H9 (cell line): Measurements from ENCODE around the gene PRPF40B. TPM values are rescaled to one million over a fixed set of nuclear protein-coding genes. Genes with fewer than 3 reads are reported as not detected.

Source experiments
- DNase-seq: peaks from one replicate; pipeline ENCODE4 v3.0.0-alpha.2; 2017
- H2AFZ ChIP-seq: one replicate; pipeline ENCODE4 v1.6.1; 2013; ENCODE audit warnings: mild to moderate bottlenecking, low read length, control low read depth, moderate library complexity
- H2AK5ac ChIP-seq: 2 replicates; pipeline ENCODE4 v1.6.1; 2013; ENCODE audit warnings: low read length, control low read depth, mixed read lengths; ENCODE audit not compliant: insufficient read length
- H2BK120ac ChIP-seq: one replicate; pipeline ENCODE4 v1.6.1; 2013; ENCODE audit warnings: low read depth, mild to moderate bottlenecking, low read length, control low read depth, inconsistent platforms; ENCODE audit not compliant: poor library complexity, severe bottlenecking
- H2BK12ac ChIP-seq: 2 replicates; pipeline ENCODE4 v1.6.1; 2013; ENCODE audit warnings: low read length, control low read depth, mixed read lengths, low read depth; ENCODE audit not compliant: insufficient read length
- H2BK15ac ChIP-seq: 2 replicates; pipeline ENCODE4 v1.6.1; 2013; ENCODE audit warnings: low read depth, low read length, control low read depth
- H2BK20ac ChIP-seq: one replicate; pipeline ENCODE4 v1.6.1; 2013; ENCODE audit warnings: low read depth, mild to moderate bottlenecking, low read length, control low read depth, inconsistent platforms; ENCODE audit not compliant: poor library complexity, severe bottlenecking
- H2BK5ac ChIP-seq: 2 replicates; pipeline ENCODE4 v1.6.1; 2013; ENCODE audit warnings: low read length, control low read depth, mixed read lengths; ENCODE audit not compliant: insufficient read length
- H3K14ac ChIP-seq: 2 replicates; pipeline ENCODE4 v1.6.1; 2013; ENCODE audit warnings: low read length, control low read depth; ENCODE audit not compliant: insufficient read depth
- H3K18ac ChIP-seq: 2 replicates; pipeline ENCODE4 v1.6.1; 2013; ENCODE audit warnings: low read depth, mild to moderate bottlenecking, mixed read lengths, low read length, control low read depth; ENCODE audit not compliant: insufficient read length
- H3K23ac ChIP-seq: 2 replicates; pipeline ENCODE4 v1.6.1; 2013; ENCODE audit warnings: low read length, control low read depth, mixed read lengths, low read depth; ENCODE audit not compliant: insufficient read length
- H3K23me2 ChIP-seq: 2 replicates; pipeline ENCODE4 v1.6.1; 2013; ENCODE audit warnings: low read depth, mild to moderate bottlenecking, mixed read lengths, low read length, control low read depth; ENCODE audit not compliant: insufficient read length, poor library complexity, severe bottlenecking
- H3K27ac ChIP-seq: 2 replicates; pipeline ENCODE4 v1.5.1; 2013; ENCODE audit warnings: low read length, control low read depth, mixed read lengths, low read depth; ENCODE audit not compliant: insufficient read length
- H3K27me3 ChIP-seq: 2 replicates; pipeline ENCODE4 v1.6.1; 2013; ENCODE audit warnings: low read length, control low read depth, inconsistent platforms; ENCODE audit not compliant: insufficient read depth
- H3K4ac ChIP-seq: 2 replicates; pipeline ENCODE4 v1.6.1; 2013; ENCODE audit warnings: low read depth, mild to moderate bottlenecking, control low read depth, inconsistent platforms, low read length, moderate library complexity
- H3K4me1 ChIP-seq: 2 replicates; pipeline ENCODE4 v1.6.1; 2013; ENCODE audit warnings: low read length, control low read depth, inconsistent platforms; ENCODE audit not compliant: insufficient read depth
- H3K4me2 ChIP-seq: 2 replicates; pipeline ENCODE4 v1.6.1; 2013; ENCODE audit warnings: low read length, control low read depth, mixed read lengths; ENCODE audit not compliant: insufficient read length, insufficient read depth
- H3K56ac ChIP-seq: 2 replicates; pipeline ENCODE4 v1.6.1; 2013; ENCODE audit warnings: low read depth, mild to moderate bottlenecking, mixed read lengths, low read length, control low read depth; ENCODE audit not compliant: insufficient read length
- H3K79me1 ChIP-seq: 2 replicates; pipeline ENCODE4 v1.6.1; 2013; ENCODE audit warnings: low read depth, mild to moderate bottlenecking, moderate library complexity, low read length, control low read depth, inconsistent platforms; ENCODE audit not compliant: insufficient read depth, poor library complexity, severe bottlenecking
- H3K79me2 ChIP-seq: 2 replicates; pipeline ENCODE4 v1.6.1; 2013; ENCODE audit warnings: low read length, control low read depth, inconsistent platforms; ENCODE audit not compliant: insufficient read depth
- H3K9ac ChIP-seq: 2 replicates; pipeline ENCODE4 v1.6.1; 2013; ENCODE audit warnings: low read length, control low read depth, mixed read lengths; ENCODE audit not compliant: insufficient read length; ENCODE audit errors: extremely low read depth
- H3K9me3 ChIP-seq: one replicate; pipeline ENCODE4 v1.6.1; 2013; ENCODE audit warnings: low read depth, low read length, inconsistent platforms; ENCODE audit not compliant: control insufficient read depth
- H3T11ph ChIP-seq: one replicate; pipeline ENCODE4 v1.6.1; 2013; ENCODE audit warnings: mild to moderate bottlenecking, low read length, control low read depth, inconsistent platforms
- H4K20me1 ChIP-seq: one replicate; pipeline ENCODE4 v1.6.1; 2013; ENCODE audit not compliant: control insufficient read depth, insufficient read length, insufficient read depth
- H4K5ac ChIP-seq: 2 replicates; pipeline ENCODE4 v1.6.1; 2013; ENCODE audit warnings: low read depth, mild to moderate bottlenecking, mixed read lengths, low read length, control low read depth; ENCODE audit not compliant: insufficient read length
- H4K8ac ChIP-seq: replicated peaks from 2 replicates; pipeline ENCODE4 v1.6.1; 2013; ENCODE audit warnings: low read length, control low read depth, mixed read lengths, low read depth; ENCODE audit not compliant: insufficient read length
- H4K91ac ChIP-seq: 2 replicates; pipeline ENCODE4 v1.6.1; 2013; ENCODE audit warnings: low read depth, mild to moderate bottlenecking, moderate library complexity, mixed read lengths, low read length, control low read depth; ENCODE audit not compliant: insufficient read length
- H3K27ac Mint-ChIP-seq, 3 experiments: 2 replicates in 2 of 3; 3 replicates in 1 of 3; pipeline ENCODE4 v1.8.0; 2020 to 2021; ENCODE audit warnings: mixed read lengths in 3 of 3, mild to moderate bottlenecking in 1 of 3, moderate library complexity in 1 of 3
- H3K27me3 Mint-ChIP-seq: 2 replicates; pipeline ENCODE4 v1.8.0; 2021; ENCODE audit warnings: low read depth, mild to moderate bottlenecking, moderate library complexity, mixed read lengths
- H3K36me3 Mint-ChIP-seq, 3 experiments: 2 replicates in 2 of 3; 3 replicates in 1 of 3; pipeline ENCODE4 v1.8.0; 2020 to 2021; ENCODE audit warnings: low read depth in 3 of 3, mixed read lengths in 3 of 3; ENCODE audit not compliant: insufficient read depth in 1 of 3
- H3K4me1 Mint-ChIP-seq, 2 experiments: 2 replicates each; pipeline ENCODE4 v1.8.0; 2020; ENCODE audit warnings: mixed read lengths in 2 of 2
- H3K4me3 Mint-ChIP-seq, 2 experiments: 2 replicates in 1 of 2; 3 replicates in 1 of 2; pipeline ENCODE4 v1.8.0; 2020 to 2021; ENCODE audit warnings: mild to moderate bottlenecking in 2 of 2, mixed read lengths in 2 of 2, moderate library complexity in 1 of 2
- H3K9me3 Mint-ChIP-seq, 2 experiments: 2 replicates in 1 of 2; 3 replicates in 1 of 2; pipeline ENCODE4 v1.8.0; 2020; ENCODE audit warnings: mild to moderate bottlenecking in 2 of 2, mixed read lengths in 2 of 2, moderate library complexity in 1 of 2
- WGBS: extraction: QIAGEN DNeasy Blood & Tissue Kit; methylation state at CpG from one replicate; pipeline ENCODE4 v1.1.7; 2013; ENCODE audit warnings: missing lambda C conversion rate, low lambda C conversion rate, mixed read lengths; ENCODE audit not compliant: insufficient read length; ENCODE audit errors: extremely low coverage; 5-methylcytosine and 5-hydroxymethylcytosine counted together
- total RNA-seq: library from RNA; stranded (reverse); gene quantifications from 2 replicates; pipeline ENCODE4 v1.2.1, GENCODE V29; 2021
- TF ChIP-seq, protein P1 (sequence below): fragments of 200-600 bp; sonication (generic); conservative IDR thresholded peaks from 3 replicates; pipeline ENCODE4 v1.8.0; 2021; ENCODE audit warnings: antibody characterized with exemption, mild to moderate bottlenecking

PRPF40B gene
- total RNA-seq, 1 experiment from 2014 or later, result 19.0 TPM

DNA sequence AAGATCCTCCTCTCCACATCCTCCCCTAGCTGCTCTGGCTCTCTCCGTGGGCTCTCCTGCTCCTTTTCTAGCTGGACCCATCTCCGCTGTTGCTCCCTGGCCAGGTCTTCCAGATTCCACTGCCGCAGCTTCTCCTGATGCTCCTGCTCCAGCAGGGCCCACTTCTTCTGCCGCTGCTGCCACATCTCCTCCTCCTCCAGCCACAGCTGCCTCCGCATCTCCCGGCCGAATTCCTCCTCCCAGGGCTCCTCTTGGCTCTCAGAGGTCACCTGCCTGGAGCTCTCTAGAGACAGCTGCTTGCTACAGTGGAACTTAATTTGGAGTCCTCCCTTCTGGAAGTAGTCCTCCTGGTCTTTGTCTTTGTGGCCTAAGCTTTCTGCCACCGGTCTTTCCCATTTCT is 23.4 kb upstream of the PRPF40B start:
- no peak overlapping the region for H3K18ac ChIP-seq
- H2BK12ac ChIP-seq, result no peak overlapping the region
- no peak overlapping the region for H3K9ac ChIP-seq
- H3K4ac ChIP-seq, result no peak overlapping the region
- H3K23ac ChIP-seq, result no peak overlapping the region
- no peaks in the 10 kb centered on the region for H3K4me1 ChIP-seq
- H2BK120ac ChIP-seq, result no peak overlapping the region
- no peak overlapping the region for H3K56ac ChIP-seq
- no peak overlapping the region for H2BK20ac ChIP-seq
- no peak overlapping the region for H2AK5ac ChIP-seq
- no CpG with 5 or more reads among the region's 8 CpGs for WGBS
- H2BK15ac ChIP-seq, result no peak overlapping the region
- peaks cover 0 to 6% (median 4%) of the 10 kb centered on the region in 3 experiments; a peak in 4 of 7 replicates for H3K36me3 Mint-ChIP-seq
- no peak overlapping the region for H4K8ac ChIP-seq
- H2AFZ ChIP-seq, result no peak overlapping the region
- H4K20me1 ChIP-seq, result no peaks in the 10 kb centered on the region
- H3K23me2 ChIP-seq, result no peaks in the 10 kb centered on the region
- no peak overlapping the region for H3T11ph ChIP-seq
- no peaks in the 10 kb centered on the region for H3K9me3 ChIP-seq
- H3K27me3 ChIP-seq, result peaks cover 2% of the 10 kb centered on the region; the same call in 1 of the 2 replicates
- no peak overlapping the region for H2BK5ac ChIP-seq
- H4K5ac ChIP-seq, result no peak overlapping the region
- no peak overlapping the region for H3K27ac ChIP-seq
- H3K4me3 Mint-ChIP-seq, result no peak overlapping the region
- H3K4me1 Mint-ChIP-seq, result peaks cover 0 to 5% of the 10 kb centered on the region in 2 experiments; a peak in 2 of 4 replicates
- H3K27me3 Mint-ChIP-seq, result peaks cover 1% of the 10 kb centered on the region
- H3K79me2 ChIP-seq, result no peaks in the 10 kb centered on the region
- no peak overlapping the region; a peak in 1 of 7 replicates for H3K27ac Mint-ChIP-seq
- no peaks in the 10 kb centered on the region for H3K79me1 ChIP-seq
- no peak overlapping the region for H4K91ac ChIP-seq
- no peak overlapping the region for H3K4me2 ChIP-seq
- no peak for DNase-seq
- TF ChIP-seq, protein P1, sequence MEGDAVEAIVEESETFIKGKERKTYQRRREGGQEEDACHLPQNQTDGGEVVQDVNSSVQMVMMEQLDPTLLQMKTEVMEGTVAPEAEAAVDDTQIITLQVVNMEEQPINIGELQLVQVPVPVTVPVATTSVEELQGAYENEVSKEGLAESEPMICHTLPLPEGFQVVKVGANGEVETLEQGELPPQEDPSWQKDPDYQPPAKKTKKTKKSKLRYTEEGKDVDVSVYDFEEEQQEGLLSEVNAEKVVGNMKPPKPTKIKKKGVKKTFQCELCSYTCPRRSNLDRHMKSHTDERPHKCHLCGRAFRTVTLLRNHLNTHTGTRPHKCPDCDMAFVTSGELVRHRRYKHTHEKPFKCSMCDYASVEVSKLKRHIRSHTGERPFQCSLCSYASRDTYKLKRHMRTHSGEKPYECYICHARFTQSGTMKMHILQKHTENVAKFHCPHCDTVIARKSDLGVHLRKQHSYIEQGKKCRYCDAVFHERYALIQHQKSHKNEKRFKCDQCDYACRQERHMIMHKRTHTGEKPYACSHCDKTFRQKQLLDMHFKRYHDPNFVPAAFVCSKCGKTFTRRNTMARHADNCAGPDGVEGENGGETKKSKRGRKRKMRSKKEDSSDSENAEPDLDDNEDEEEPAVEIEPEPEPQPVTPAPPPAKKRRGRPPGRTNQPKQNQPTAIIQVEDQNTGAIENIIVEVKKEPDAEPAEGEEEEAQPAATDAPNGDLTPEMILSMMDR, result no peak
- H3K9me3 Mint-ChIP-seq, result no peaks in the 10 kb centered on the region
- H3K14ac ChIP-seq, result no peak overlapping the region
